NCI-H748 (cell line): ENCODE results near the gene RNGTT.
A peak's percentile ranks its signal among the peaks of the same experiment; 100 is the strongest.

Source experiments
- DNase-seq: peaks from one replicate; lab custom pipeline; 2025; ENCODE audit not compliant: unreplicated experiment; lab: John Stamatoyannopoulos, UW

The RNGTT gene

DNA sequence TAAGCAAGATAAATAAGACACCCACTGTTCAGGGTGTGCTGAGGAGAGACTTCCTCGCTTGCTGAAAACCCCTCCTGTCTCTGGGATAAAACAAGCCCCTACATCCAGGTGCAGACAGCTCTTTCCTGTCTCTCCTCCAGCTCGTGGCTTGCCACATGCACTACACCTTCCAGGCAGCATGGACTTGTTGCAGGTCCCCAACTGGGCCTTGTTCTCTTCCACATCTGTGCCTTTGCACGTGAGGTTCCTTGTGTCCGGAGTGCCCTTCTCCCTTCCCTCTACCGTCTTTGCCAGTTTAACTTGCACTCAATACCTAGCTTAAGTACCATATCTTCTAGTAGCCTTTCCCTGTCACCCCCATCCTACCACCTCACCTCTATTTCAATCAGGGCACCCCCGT is 397.6 kb downstream of the RNGTT start:
- DNase-seq: no peak

- DNase-seq: peak; percentile 28
Observed at GRCh38 chr6:88565409-88565811, 398.0 kb downstream of the RNGTT start.

DNA sequence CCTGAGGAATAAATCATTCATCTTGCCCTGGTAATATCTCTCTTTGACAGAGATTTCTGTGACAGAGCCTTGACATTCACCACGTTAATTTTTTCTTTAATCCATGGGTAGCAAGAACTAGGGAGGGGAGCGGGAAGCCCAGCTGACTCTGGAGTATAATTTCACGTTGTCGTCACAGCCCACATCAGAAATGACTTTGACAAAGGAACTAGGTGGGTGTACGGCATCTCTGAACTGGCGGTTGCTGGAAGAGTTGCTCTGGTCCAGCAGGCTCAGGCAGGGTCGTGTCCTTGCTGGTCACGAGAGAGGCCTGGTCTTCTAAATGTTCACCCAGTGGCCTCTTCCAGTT is 400.2 kb downstream of the RNGTT start:
- no peak for DNase-seq

DNA sequence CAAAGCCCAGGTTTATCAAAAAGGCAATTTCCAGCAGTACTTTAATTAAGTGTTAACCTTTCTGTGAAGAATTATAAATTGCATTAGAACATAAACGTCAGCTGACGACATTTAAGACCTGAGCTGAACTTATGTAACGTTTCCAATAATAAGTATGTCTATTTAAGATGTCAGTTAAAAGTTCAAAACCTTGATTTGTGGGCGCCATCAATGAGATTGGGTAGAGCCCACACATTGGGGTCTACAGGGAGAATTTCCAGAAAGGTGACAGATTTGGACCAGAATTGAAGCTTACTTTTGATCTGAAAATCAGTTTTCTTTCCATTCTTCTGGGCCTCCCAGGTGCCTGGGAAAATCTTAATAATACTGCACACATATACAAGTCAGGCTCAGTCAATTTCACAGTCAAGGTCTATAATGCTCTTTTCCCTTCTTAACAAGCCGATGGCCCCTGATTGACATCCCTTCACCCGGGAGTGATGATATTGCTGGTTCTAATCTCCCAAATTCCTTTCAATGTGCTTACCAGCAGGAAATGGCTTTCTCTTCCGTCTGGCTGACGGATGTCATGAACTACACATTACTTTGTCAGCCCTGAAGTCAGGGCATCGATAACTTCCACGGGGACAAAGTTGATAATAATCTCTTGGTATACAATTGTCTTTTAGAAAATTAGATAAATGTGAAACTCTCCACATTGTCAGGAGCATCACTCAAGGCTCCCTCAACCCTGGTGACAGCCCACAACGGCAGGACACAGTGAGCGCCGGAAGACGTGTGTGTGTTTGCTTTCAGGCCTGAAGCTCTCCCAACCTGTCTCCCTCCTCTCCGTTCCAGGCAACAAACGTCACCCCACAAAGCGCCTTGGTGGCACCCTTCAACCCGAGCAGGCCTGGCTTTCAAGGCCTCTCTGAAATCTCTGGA is 400.8 kb downstream of the RNGTT start:
- DNase-seq: no peak

- DNase-seq: no peak
Observed at GRCh38 chr6:88561954-88562315, 401.5 kb downstream of the RNGTT start.

DNA sequence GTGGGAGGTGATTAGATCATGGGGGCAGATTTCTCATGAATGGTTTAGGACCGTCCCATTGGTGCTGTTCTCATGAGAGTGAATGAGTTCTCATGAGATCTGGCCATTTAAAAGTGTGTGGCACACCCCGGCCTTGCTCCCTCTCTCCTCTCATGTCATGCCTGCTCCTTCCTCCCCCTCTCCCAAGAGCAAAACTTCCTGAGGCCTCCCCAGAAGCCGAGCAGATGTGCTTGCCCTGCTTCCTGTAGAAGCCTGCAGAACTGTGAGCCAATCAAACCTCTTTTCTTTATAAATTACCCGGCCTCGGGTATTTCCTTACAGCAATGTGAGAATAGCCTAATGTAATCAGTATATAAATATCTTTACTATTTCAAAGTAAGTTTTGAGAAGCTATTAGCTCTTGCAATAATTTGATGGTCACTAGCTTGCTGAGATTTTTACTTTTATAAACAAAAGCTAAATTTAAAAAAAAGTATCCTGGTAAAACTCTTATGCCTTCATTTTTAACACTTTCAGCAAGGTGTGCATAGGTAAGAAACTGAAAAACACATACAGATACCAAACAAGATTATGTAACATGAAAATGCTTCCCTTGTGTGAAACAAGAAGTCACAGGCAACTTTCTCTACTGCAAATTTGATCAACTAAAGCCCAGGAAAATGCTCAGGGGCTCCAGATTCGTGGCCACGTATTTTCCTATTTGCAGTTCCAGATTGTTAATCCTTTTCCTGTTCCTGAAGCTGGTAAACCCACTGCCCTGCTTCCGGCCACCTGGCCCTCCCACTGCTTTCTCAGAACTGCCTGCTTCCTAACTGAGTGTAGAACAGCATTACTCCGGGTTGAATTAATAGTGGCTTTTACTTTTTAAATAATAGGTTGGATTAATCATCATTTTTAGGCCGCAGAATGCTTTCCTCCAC is 402.1 kb downstream of the RNGTT start:
- DNase-seq: no peak
